Osteocyte (in vitro differentiated cells): ENCODE results near the gene WNT7B. TPM values are rescaled to one million over a fixed set of nuclear protein-coding genes. Genes with fewer than 3 reads are reported as not detected.

Experiments used
- DNase-seq: peaks from one replicate; pipeline ENCODE4 v3.0.0; 2021; ENCODE audit warnings: mixed read lengths; ENCODE audit not compliant: unreplicated experiment; ENCODE audit errors: extremely low spot score
- H3K27ac Mint-ChIP-seq: one replicate; pipeline ENCODE4 v1.8.0; 2021; ENCODE audit warnings: mild to moderate bottlenecking, mixed read lengths; ENCODE audit not compliant: unreplicated experiment
- H3K27me3 Mint-ChIP-seq: one replicate; pipeline ENCODE4 v1.8.0; 2021; ENCODE audit warnings: mixed read lengths; ENCODE audit not compliant: unreplicated experiment
- H3K36me3 Mint-ChIP-seq: one replicate; pipeline ENCODE4 v1.8.0; 2021; ENCODE audit warnings: mixed read lengths; ENCODE audit not compliant: unreplicated experiment
- H3K4me1 Mint-ChIP-seq: one replicate; pipeline ENCODE4 v1.8.0; 2021; ENCODE audit warnings: mixed read lengths; ENCODE audit not compliant: unreplicated experiment
- H3K4me3 Mint-ChIP-seq: one replicate; pipeline ENCODE4 v1.8.0; 2021; ENCODE audit warnings: mild to moderate bottlenecking, moderate library complexity, mixed read lengths; ENCODE audit not compliant: unreplicated experiment
- H3K9me3 Mint-ChIP-seq: one replicate; pipeline ENCODE4 v1.8.0; 2021; ENCODE audit warnings: mixed read lengths; ENCODE audit not compliant: unreplicated experiment
- total RNA-seq: library from RNA; stranded (reverse); gene quantifications from 2 replicates; pipeline ENCODE4 v1.2.1, GENCODE V29; 2021
- TF ChIP-seq, protein P1 (sequence below): fragments of 200-600 bp; sonication (generic); IDR thresholded peaks from 2 replicates; pipeline ENCODE4 v1.5.0; 2021; ENCODE audit warnings: antibody characterized with exemption, mild to moderate bottlenecking, moderate library complexity

Gene WNT7B
- total RNA-seq, 1 donor from 2014 or later: 2.3 TPM

GRCh38 chr22:45957826-45958225 lies 19.1 kb downstream of the WNT7B start:
- DNase-seq: no peak
- H3K4me3 Mint-ChIP-seq: no peak overlapping the region
- TF ChIP-seq, protein P1, sequence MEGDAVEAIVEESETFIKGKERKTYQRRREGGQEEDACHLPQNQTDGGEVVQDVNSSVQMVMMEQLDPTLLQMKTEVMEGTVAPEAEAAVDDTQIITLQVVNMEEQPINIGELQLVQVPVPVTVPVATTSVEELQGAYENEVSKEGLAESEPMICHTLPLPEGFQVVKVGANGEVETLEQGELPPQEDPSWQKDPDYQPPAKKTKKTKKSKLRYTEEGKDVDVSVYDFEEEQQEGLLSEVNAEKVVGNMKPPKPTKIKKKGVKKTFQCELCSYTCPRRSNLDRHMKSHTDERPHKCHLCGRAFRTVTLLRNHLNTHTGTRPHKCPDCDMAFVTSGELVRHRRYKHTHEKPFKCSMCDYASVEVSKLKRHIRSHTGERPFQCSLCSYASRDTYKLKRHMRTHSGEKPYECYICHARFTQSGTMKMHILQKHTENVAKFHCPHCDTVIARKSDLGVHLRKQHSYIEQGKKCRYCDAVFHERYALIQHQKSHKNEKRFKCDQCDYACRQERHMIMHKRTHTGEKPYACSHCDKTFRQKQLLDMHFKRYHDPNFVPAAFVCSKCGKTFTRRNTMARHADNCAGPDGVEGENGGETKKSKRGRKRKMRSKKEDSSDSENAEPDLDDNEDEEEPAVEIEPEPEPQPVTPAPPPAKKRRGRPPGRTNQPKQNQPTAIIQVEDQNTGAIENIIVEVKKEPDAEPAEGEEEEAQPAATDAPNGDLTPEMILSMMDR: no peak
- no peaks in the 10 kb centered on the region for H3K27me3 Mint-ChIP-seq
- peaks cover 31% of the 10 kb centered on the region for H3K4me1 Mint-ChIP-seq
- no peaks in the 10 kb centered on the region for H3K36me3 Mint-ChIP-seq
- no peak overlapping the region for H3K27ac Mint-ChIP-seq
- no peaks in the 10 kb centered on the region for H3K9me3 Mint-ChIP-seq

GRCh38 chr22:45953178-45953577 lies 23.8 kb downstream of the WNT7B start:
- H3K27me3 Mint-ChIP-seq: no peaks in the 10 kb centered on the region
- H3K4me1 Mint-ChIP-seq: peaks cover 29% of the 10 kb centered on the region
- no peaks in the 10 kb centered on the region for H3K36me3 Mint-ChIP-seq
- H3K27ac Mint-ChIP-seq: no peak overlapping the region
- H3K4me3 Mint-ChIP-seq: no peak overlapping the region
- H3K9me3 Mint-ChIP-seq: no peaks in the 10 kb centered on the region
- TF ChIP-seq, protein P1: no peak
- no peak for DNase-seq

- Mint-ChIP-seq H3K4me3 (no peak overlapping the region), H3K9me3 (no peaks in the 10 kb centered on the region), H3K27ac (no peak overlapping the region), H3K4me1 (peaks cover 30% of the 10 kb centered on the region), H3K36me3 (no peaks in the 10 kb centered on the region), H3K27me3 (no peaks in the 10 kb centered on the region)
- DNase-seq: no peak
- TF ChIP-seq, protein P1: no peak
Observed at GRCh38 chr22:45952553-45952952, 24.4 kb downstream of the WNT7B start.

- no peaks in the 10 kb centered on the region for H3K9me3 Mint-ChIP-seq
- TF ChIP-seq, protein P1: no peak
- no peak overlapping the region for H3K27ac Mint-ChIP-seq
- no peak overlapping the region for H3K4me3 Mint-ChIP-seq
- peaks cover 34% of the 10 kb centered on the region for H3K4me1 Mint-ChIP-seq
- H3K36me3 Mint-ChIP-seq: no peaks in the 10 kb centered on the region
- no peaks in the 10 kb centered on the region for H3K27me3 Mint-ChIP-seq
- no peak for DNase-seq
Observed at GRCh38 chr22:45952151-45952550, 24.8 kb downstream of the WNT7B start.

GRCh38 chr22:45949891-45950290 lies 27.1 kb downstream of the WNT7B start:
- H3K4me3 Mint-ChIP-seq: no peak overlapping the region
- no peak for DNase-seq
- peaks cover 33% of the 10 kb centered on the region for H3K4me1 Mint-ChIP-seq
- no peak overlapping the region for H3K27ac Mint-ChIP-seq
- H3K36me3 Mint-ChIP-seq: no peaks in the 10 kb centered on the region
- H3K9me3 Mint-ChIP-seq: no peaks in the 10 kb centered on the region
- H3K27me3 Mint-ChIP-seq: no peaks in the 10 kb centered on the region
- TF ChIP-seq, protein P1: no peak
